Measurements from ENCODE around the gene XPO4. TPM values are rescaled to one million over a fixed set of nuclear protein-coding genes. Genes with fewer than 3 reads are reported as not detected.
A peak's percentile ranks its signal among the peaks of the same experiment; 100 is the strongest.
"Not testable (repeated sequence)": the region's sequence is repeated elsewhere in the genome, so short reads cannot be mapped to it uniquely, and the experiment has no call there.

XPO4 gene
- total and polyA plus RNA-seq, 2 donors (not counting 1 experiment from before 2014, with no cell fraction given), result 10.5 to 17.2 TPM

DNA sequence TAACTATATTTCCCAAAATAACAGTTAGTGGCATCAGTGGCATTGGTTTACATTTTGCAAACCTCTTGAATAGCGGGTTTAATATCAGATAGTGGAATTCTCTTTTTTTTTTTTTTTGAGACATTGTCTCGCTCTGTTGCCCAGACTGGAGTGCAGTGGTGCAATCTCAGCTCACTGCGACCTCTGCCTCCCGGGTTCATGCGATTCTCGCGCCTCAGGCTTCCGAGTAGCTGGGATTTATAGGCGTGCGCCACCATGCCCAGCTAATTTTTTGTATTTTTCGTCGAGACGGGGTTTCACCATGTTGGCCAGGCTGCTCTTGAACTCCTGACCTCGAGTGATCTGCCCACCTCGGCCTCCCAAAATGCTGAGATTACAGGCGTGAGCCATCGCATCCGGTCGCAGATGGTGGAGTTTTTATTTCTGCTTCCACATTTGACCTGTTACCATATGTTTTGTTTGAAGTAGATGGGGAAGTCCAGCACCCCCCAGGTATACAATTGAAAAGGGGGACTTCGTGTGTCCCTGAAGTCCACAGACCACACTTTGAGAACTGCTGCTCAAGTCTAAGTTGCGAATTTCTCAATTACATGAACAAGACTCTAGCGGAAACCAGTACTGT, 40.5 kb upstream of the XPO4 start:
- TF ChIP-seq, protein P1, sequence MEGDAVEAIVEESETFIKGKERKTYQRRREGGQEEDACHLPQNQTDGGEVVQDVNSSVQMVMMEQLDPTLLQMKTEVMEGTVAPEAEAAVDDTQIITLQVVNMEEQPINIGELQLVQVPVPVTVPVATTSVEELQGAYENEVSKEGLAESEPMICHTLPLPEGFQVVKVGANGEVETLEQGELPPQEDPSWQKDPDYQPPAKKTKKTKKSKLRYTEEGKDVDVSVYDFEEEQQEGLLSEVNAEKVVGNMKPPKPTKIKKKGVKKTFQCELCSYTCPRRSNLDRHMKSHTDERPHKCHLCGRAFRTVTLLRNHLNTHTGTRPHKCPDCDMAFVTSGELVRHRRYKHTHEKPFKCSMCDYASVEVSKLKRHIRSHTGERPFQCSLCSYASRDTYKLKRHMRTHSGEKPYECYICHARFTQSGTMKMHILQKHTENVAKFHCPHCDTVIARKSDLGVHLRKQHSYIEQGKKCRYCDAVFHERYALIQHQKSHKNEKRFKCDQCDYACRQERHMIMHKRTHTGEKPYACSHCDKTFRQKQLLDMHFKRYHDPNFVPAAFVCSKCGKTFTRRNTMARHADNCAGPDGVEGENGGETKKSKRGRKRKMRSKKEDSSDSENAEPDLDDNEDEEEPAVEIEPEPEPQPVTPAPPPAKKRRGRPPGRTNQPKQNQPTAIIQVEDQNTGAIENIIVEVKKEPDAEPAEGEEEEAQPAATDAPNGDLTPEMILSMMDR (conservative IDR thresholded peaks at IDR 0.05 in 1 of 2, IDR thresholded peaks at IDR 0.05 in 1 of 2; ENCODE audit: low read depth in 1 of 2, low read length in 2 of 2), result no peak
- no peak for TF ChIP-seq EZH2 (IDR thresholded peaks at IDR 0.05; ENCODE audit: low read length, missing control alignments)
- H3K4me1 ChIP-seq (ENCODE audit: control insufficient read depth, extremely low read depth, insufficient read depth, low read length), result peaks cover 7% of the 10 kb centered on the region
- no peaks in the 10 kb centered on the region for H4K20me1 ChIP-seq (ENCODE audit: control insufficient read depth, extremely low read depth, insufficient read depth, low read length)
- peak overlapping the region; percentile 95 for H3K27ac ChIP-seq (ENCODE audit: insufficient read depth, low read length)
- H3K9me3 ChIP-seq (ENCODE audit: control insufficient read depth, insufficient read depth, low read depth, low read length), result no peaks in the 10 kb centered on the region
- no peaks in the 10 kb centered on the region for H3K36me3 ChIP-seq (ENCODE audit: control insufficient read depth, insufficient read depth, low read length)
- H3K4me3 ChIP-seq (replicated peaks in 1 of 4; ENCODE audit: control extremely low read depth in 1 of 4, insufficient read depth in 1 of 4, low read depth in 3 of 4, low read length in 4 of 4), result peak overlapping the region in 1 of 4 experiments; percentile 16
- H3K4me2 ChIP-seq (ENCODE audit: extremely low read depth, insufficient read depth, low read length), result peak overlapping the region; percentile 92
- H3K79me2 ChIP-seq (ENCODE audit: control insufficient read depth, insufficient read depth, low read length), result no peaks in the 10 kb centered on the region
- no peaks in the 10 kb centered on the region for H3K27me3 ChIP-seq (ENCODE audit: control insufficient read depth, insufficient read depth, low read length)
- H2AFZ ChIP-seq (ENCODE audit: low read length), result peak overlapping the region; percentile 55
- peak overlapping the region; percentile 42 for H3K9ac ChIP-seq (ENCODE audit: insufficient read depth, low read length)
- no peak for DNase-seq (ENCODE audit: low read depth in 2 of 2)

DNA sequence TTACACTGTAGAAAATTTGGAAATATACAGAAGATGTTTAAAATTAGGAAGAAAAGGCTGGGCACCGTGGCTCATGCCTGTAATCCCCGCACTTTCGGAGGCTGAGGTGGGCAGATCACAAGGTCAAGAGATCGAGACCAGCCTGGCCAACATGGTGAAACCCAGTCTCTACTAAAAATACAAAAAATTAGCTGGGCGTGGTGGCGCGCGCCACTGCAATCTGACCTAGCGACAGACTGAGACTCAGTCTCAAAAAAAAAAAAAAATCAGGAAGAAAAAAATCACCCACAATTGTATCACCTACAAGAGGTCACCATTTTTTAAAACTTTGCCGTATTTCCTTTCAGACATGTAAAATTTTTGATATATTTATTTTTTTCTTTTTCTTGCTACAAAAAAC, 38.0 kb upstream of the XPO4 start:
- H2AFZ ChIP-seq (ENCODE audit: low read length); DNase-seq (ENCODE audit: low read depth in 2 of 2); H3K9me3 ChIP-seq (ENCODE audit: control insufficient read depth, insufficient read depth, low read depth, low read length); H3K4me1 ChIP-seq (ENCODE audit: control insufficient read depth, extremely low read depth, insufficient read depth, low read length); H4K20me1 ChIP-seq (ENCODE audit: control insufficient read depth, extremely low read depth, insufficient read depth, low read length); H3K4me3 ChIP-seq (replicated peaks in 1 of 4; ENCODE audit: control extremely low read depth in 1 of 4, insufficient read depth in 1 of 4, low read depth in 3 of 4, low read length in 4 of 4); H3K27ac ChIP-seq (ENCODE audit: insufficient read depth, low read length); H3K27me3 ChIP-seq (ENCODE audit: control insufficient read depth, insufficient read depth, low read length); H3K9ac ChIP-seq (ENCODE audit: insufficient read depth, low read length); H3K36me3 ChIP-seq (ENCODE audit: control insufficient read depth, insufficient read depth, low read length); H3K79me2 ChIP-seq (ENCODE audit: control insufficient read depth, insufficient read depth, low read length); H3K4me2 ChIP-seq (ENCODE audit: extremely low read depth, insufficient read depth, low read length): not testable (repeated sequence)

DNA sequence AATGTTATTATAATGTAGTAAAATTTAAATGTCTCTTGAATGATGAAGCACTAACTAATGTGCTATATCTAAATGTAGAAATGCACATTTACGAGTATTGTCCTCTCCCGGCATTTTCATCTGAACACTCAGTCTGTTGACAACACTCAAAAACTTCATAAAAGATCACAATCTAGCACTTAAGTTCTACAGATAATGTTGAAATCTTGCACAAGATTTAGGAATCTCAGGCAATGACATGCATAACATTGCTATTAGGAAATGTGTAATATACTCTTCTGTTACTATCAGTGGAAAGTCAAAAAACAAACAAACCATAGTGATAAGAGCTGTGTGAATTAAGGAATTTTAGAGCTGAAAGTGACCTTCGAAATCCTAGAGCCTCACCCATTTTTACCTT, 37.5 kb upstream of the XPO4 start:
- peak; percentile 47 to 67 for DNase-seq (ENCODE audit: low read depth in 2 of 2)
- no peaks in the 10 kb centered on the region for H3K79me2 ChIP-seq (ENCODE audit: control insufficient read depth, insufficient read depth, low read length)
- H2AFZ ChIP-seq (ENCODE audit: low read length), result no peak overlapping the region
- H3K9me3 ChIP-seq (ENCODE audit: control insufficient read depth, insufficient read depth, low read depth, low read length), result no peaks in the 10 kb centered on the region
- no peaks in the 10 kb centered on the region for H3K27me3 ChIP-seq (ENCODE audit: control insufficient read depth, insufficient read depth, low read length)
- no peak overlapping the region for H3K4me2 ChIP-seq (ENCODE audit: extremely low read depth, insufficient read depth, low read length)
- no peak overlapping the region for H3K27ac ChIP-seq (ENCODE audit: insufficient read depth, low read length)
- no peak overlapping the region for H3K9ac ChIP-seq (ENCODE audit: insufficient read depth, low read length)
- no peaks in the 10 kb centered on the region for H4K20me1 ChIP-seq (ENCODE audit: control insufficient read depth, extremely low read depth, insufficient read depth, low read length)
- H3K36me3 ChIP-seq (ENCODE audit: control insufficient read depth, insufficient read depth, low read length), result no peaks in the 10 kb centered on the region
- no peak for TF ChIP-seq EZH2 (IDR thresholded peaks at IDR 0.05; ENCODE audit: low read length, missing control alignments)
- TF ChIP-seq, protein P1 (conservative IDR thresholded peaks at IDR 0.05 in 1 of 2, IDR thresholded peaks at IDR 0.05 in 1 of 2; ENCODE audit: low read depth in 1 of 2, low read length in 2 of 2), result no peak
- no peak overlapping the region for H3K4me3 ChIP-seq (replicated peaks in 1 of 4; ENCODE audit: control extremely low read depth in 1 of 4, insufficient read depth in 1 of 4, low read depth in 3 of 4, low read length in 4 of 4)
- H3K4me1 ChIP-seq (ENCODE audit: control insufficient read depth, extremely low read depth, insufficient read depth, low read length), result peaks cover 7% of the 10 kb centered on the region
